Measurements from ENCODE around the gene FCRL3. TPM values are rescaled to one million over a fixed set of nuclear protein-coding genes. Genes with fewer than 3 reads are reported as not detected.

Gene FCRL3
- total RNA-seq, 2 donors from 2014 or later: 0.19 to 1.1 TPM

DNA sequence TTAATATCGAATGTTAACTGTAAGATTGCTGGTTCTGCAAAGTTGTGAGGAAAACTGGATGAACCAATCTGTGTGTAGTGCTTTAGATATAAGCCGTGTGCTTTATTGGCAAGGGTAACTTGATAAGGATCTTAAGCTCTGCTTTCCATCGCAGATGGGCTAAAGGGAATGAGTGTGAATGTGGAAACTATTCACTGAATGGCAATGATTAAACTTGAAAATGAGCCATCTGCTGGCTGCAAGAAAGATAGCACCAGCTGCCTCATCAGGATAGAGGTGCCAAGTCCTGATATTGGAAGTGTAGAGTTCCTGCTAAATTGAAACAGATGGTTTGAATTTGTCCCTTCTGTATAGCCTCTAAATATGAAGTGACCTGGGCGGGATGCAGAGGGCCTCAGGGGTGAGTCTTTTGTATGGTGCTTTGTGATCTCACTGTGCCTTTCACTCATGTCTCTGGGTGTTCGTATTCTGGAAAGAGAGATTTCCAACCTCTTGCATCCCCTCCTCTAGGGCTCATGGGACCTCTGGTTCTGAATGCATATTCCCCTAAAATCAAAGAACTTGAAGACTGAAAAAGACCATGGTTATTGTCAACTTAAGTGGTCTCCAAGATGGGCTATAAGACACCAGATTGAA is 9.2 kb downstream of the FCRL3 start:
- intact Hi-C loops (cut with DNase I): no loop called here
- DNase-seq (ENCODE audit: low spot score): no peak

DNA sequence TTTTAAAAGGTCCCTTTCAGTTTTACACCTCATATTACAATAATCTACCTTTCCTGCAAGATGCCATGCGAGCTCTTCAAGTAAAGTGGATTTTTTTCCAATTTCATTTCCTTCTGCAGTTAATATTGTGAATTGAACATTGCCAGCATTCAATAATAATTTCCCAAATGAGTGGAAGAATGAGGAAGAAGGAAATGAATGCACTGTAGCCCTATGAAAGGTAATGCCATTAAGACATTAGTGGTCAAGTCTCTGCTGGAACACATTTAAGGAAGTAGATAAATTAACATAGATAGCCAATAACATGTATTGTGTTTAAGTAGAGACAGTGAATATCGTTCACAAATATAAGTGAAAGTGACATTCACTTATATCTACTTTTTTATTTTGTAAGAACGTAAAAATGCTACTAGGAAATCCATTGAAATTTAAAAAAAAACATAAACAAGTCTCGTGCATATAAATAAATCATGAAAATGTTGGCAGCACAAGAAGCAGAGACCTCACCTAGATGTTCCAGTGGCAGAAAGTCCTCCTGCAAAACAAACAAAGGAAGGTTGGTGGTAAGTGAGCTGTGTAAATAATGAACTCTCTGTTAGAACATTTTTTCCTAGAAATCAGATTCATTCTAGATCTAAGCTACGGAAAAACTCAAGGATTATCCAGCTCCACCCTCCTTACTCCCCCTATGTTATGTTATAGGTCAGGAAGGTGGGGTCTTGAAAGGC is 17.7 kb downstream of the FCRL3 start:
- no peak for DNase-seq (ENCODE audit: low spot score)
- intact Hi-C loops (cut with DNase I): no loop called here

DNA sequence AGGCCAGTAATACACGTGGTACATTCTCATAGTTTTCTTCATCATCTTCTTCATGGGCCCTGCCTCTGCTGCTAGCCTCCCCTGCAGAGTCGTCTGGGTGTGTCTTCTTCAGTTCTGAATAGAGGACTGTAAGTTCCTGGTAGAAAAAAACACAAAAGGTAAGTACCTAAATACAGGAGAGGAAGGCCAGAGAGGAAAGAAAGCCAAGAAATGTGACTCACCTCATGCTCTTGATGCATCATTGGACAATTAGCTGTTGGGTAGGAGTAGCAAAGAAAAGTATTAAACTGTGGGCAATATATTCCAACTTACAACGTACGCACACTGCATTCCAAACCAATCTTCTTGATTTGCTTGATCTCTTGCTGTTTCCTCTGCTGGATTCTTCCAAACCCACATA is 21.8 kb downstream of the FCRL3 start:
- no peak for DNase-seq (ENCODE audit: low spot score)
- intact Hi-C loops (cut with DNase I): no loop called here

DNA sequence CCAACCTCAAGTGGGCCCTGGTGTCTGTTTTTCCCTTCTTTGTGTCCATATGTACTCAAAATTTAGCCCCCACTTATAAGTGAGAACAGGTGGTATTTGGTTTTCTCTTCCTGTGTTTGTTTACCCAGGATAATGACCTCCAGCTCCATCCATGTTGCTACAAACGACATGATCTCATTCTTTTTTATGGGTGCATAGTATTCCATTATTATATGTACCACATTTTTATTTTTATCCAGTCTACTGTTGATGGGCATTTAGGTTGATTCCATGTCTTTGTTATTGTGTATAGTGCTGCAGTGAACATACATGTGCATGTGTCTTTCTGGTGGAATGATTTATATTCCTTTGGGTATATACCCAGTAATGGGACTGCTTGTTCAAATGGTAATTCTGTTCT is 27.6 kb downstream of the FCRL3 start:
- intact Hi-C loops (cut with DNase I): no loop called here
- no peak for DNase-seq (ENCODE audit: low spot score)

DNA sequence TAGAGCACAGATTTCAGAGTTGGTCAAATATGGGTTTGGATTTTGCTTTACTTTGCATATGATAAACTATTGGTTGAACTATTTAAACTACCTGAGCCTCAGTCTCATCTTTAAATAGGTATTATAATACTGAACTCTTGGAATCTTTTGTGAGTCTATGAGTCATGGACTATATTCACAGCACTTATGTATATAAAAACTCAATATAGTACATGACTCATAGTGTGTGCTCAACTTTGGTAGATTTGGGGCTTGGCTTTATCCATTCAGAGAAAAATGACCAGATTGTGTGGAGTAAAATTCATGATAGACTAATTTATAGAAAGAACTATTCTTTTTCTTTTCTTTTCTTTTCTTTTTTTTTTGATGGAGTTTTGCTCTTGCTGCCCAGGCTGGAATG is 28.7 kb downstream of the FCRL3 start:
- intact Hi-C loops (cut with DNase I): no loop called here
- DNase-seq (ENCODE audit: low spot score): no peak

DNA sequence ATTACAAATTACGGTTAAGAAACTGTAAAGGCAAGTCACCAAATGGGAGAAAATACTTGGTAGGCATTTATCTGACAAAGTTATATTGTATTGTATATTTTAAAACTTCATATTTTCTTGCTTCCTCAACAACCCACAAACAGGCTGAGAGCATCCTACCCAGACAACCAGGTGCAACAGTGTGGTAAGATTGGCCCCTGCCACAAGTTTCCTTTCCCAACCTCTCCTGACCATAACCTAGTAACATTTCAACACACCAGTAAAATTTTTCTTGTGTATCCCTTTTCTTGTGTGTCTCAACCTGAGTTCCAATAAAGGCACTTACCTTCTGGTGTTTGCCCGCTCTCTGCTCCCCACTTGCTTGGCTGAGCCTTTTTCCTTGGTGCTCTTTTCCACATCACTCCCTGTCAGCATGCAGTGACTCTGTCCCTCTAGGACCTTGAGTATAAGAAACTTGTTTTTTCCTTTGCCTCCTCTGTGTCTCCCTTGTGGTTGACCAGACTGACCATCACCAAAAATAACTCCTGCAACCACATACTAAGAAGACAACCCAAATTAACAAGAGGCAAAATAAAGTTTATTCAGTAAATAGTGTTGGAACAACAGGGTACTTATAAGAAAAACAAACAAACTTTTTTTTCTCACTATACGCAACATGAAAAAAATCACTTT is 40.9 kb downstream of the FCRL3 start:
- DNase-seq (ENCODE audit: low spot score): no peak
- intact Hi-C loops (cut with DNase I): no loop called here

DNA sequence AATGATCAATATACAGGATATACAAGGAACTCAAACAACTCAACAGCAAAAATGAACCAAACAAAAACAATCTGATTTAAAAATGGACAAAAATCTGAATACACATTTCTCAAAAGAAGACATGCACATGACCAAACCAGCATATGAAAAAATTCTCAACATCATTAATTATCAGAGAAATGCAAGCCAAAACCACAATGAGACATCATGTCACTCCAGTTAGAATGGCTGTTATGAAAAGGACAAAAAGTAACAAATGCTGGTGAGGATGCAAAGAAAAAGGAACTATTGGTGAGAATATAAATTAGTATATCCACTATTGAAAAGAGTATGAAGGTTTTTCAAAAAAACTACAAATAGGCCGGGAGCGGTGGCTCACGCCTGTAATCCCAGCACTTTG is 42.0 kb downstream of the FCRL3 start:
- DNase-seq (ENCODE audit: low spot score): no peak
- intact Hi-C loops (cut with DNase I): no loop called here

DNA sequence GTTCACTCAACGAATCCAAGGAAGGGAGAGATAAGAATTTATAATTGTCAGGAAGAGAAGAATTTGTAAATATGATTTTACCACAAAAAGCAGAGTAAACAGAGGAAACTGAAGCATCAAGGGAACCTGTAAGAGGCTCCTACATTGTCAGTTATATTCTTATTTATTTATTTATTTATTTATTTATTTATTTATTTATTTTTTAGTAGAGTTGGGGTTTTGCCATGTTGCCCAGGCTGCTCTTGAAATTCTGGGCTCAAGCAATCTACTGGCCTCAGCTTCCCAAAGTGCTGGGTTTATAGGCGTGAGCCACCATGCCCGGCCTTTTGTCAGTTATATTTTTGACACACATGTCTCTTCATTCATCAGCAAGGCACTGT is 47.1 kb downstream of the FCRL3 start:
- no peak for DNase-seq (ENCODE audit: low spot score)
- intact Hi-C loops (cut with DNase I): no loop called here

DNA sequence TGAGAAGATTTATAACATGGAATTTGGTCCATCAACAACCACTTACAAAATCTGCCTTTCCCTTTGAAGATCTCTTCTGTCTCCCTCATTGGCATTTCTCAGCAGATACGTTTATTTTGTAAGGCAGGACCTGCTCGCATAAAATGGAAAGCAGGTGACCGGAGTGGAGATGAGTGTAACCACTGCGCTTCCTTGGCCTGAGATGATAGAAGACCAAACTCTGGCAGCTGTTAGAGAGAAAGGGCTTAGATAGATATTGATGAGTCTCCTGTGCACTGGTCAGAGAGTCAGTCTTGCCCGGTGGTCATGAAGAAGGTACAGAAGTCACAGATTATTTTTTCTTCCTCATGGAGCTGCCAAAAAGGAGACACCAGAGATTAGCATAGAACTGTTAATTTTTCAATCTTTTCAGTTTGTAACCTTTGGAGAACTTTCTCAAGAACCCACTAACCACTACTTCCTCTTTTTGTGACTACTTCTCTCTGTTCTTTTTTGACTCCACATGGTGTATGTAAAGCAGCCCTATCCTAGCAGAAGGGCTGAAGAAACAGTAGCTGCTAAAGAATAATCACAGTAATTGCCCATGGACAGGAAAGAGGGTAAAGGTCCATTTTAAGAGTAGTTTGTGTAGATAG is 47.6 kb downstream of the FCRL3 start:
- intact Hi-C loops (cut with DNase I): no loop called here
- no peak for DNase-seq (ENCODE audit: low spot score)

DNA sequence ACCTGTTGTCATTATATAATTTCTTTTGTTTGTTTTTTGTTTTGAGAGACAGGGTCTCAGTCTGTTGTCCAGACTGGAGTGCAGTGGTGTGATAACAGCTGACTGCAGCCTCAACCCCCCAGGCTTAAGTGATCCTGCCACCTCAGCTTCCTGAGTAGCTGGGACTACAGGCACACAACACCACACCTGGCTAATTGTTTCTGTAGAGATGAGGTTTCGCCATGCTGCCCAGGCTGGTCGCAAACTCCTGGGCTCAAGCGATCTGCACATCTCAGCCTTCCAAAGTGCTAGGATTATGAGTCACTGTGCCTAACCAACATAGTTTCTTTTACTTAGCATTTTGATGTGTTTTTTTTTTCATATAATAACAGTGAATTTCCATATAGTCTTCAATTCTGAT is 52.3 kb downstream of the FCRL3 start:
- DNase-seq (ENCODE audit: low spot score): no peak
- intact Hi-C loops (cut with DNase I): no loop called here

DNA sequence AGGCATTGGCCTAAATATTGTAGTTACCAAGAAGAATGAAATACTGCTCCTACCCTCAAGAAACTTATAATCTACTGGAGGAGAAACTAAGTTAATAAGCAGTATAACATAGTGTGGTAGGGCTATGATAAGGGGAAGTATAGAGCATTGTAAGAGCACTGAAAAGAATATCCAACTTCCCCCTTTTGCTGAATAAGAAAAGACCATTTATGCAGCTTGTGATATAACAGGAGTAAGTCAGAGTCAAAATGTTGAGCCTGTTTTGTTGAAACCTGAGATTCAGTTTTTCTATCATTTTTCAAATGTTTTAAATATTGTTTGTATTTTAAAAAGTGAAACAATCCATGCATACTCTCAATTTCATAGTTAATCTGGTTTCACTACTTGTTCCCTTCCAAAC is 54.4 kb downstream of the FCRL3 start:
- intact Hi-C loops (cut with DNase I): no loop called here
- no peak for DNase-seq (ENCODE audit: low spot score)

DNA sequence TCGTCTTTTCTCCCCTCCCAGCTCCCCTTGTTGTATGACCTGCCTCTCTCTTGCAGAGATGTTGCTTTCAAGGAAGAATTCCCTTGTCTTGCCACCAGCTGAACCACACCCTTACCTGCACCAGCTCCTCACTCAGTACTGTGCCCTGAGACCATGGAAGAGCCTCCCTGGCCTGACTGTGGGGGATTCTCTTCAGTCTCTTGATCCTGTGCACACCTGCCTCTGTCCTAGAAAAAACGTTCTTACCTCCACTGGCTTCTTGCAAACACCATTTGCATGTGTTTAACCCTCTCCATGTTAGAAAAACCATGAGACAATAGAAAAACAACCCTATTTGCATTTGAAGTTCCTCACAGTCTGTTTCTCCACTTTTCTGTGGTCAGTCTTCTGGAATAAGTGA is 59.4 kb downstream of the FCRL3 start:
- intact Hi-C loops (cut with DNase I): no loop called here
- DNase-seq (ENCODE audit: low spot score): no peak

DNA sequence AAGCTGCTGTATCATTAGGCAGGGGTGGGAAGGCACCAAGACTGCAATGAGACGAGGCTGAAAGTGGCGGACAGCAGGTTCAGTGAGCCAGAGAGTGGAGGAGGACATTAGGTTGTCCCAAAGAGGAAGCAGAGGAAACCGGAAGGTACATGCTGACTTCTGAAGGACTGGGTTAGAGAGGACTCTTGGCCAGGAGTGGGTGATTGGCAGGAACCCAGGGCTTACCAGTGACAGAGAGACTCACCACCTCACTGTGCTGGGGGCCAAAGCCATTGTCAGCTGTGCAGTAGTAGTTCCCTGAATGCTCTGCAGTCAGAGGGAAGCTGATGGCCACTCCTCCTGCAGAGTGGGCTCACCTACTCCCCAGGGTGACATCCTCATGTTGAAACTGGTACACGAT is 60.8 kb downstream of the FCRL3 start:
- intact Hi-C loops (cut with DNase I): no loop called here
- no peak for DNase-seq (ENCODE audit: low spot score)

DNA sequence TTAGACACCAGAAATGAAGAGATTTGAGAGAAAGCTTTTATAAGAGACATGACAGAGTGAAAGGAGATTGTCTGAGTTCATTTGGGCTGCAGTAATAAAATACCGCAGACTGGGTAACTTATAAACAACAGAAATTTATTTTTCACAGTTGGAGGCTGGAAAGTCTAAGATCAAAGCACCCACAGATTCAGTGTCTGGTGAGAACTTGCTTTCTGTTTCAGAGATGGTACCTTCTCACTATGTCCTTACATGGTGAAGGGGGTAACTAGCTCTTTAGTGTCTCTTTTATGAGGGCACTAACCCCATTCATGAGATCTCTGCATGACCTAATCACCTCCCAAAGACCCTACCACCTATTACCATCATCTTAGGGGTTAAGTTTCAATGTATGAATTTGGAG is 71.8 kb downstream of the FCRL3 start:
- no peak for DNase-seq (ENCODE audit: low spot score)
- intact Hi-C loops (cut with DNase I): no loop called here

Other genes with a start within 250 kb of the FCRL3 start
- gene FCRL5, start 148.3 kb downstream of the FCRL3 start, total RNA-seq: under 1 TPM; 0.19 to 0.32 TPM
- gene FCRL4, start 102.7 kb downstream of the FCRL3 start, total RNA-seq: not detected
- under 1 TPM in 1 of 2 donors, not detected in 1; 0.19 TPM for gene FCRL2, start 76.4 kb upstream of the FCRL3 start, total RNA-seq
- gene FCRL1, start 119.4 kb upstream of the FCRL3 start, total RNA-seq: 1 to 10 TPM in 1 of 2 donors, under 1 TPM in 1; 0.29 to 1.7 TPM
- gene CD5L, start 141.0 kb upstream of the FCRL3 start, total RNA-seq: under 1 TPM; 0.10 to 0.37 TPM